Measurements from ENCODE around the gene GZF1.

Gene GZF1

GRCh38 chr20:23368316-23369071 lies 6.5 kb downstream of the GZF1 start:
- H3K4me3 ChIP-seq (ENCODE audit: low read depth, low read length), result no peak overlapping the region
- H2AFZ ChIP-seq (ENCODE audit: low read length, unreplicated experiment), result no peak overlapping the region
- peaks cover 37% of the 10 kb centered on the region for H3K4me1 ChIP-seq (ENCODE audit: control insufficient read depth, insufficient read depth, low read length, unreplicated experiment)
- peaks cover 54% of the 10 kb centered on the region for H3K79me2 ChIP-seq (ENCODE audit: control insufficient read depth, insufficient read depth, low read length, unreplicated experiment)
- peaks cover 22% of the 10 kb centered on the region for H3K36me3 ChIP-seq (ENCODE audit: insufficient read depth, low read length)
- H3K27me3 ChIP-seq (ENCODE audit: insufficient read depth, low read length), result no peaks in the 10 kb centered on the region
- H3K27ac ChIP-seq (ENCODE audit: low read depth, low read length), result peak overlapping the region; percentile 38

GRCh38 chr20:23369072-23369823 lies 7.3 kb downstream of the GZF1 start:
- no peak overlapping the region for H2AFZ ChIP-seq (ENCODE audit: low read length, unreplicated experiment)
- H3K27ac ChIP-seq (ENCODE audit: low read depth, low read length), result no peak overlapping the region
- H3K36me3 ChIP-seq (ENCODE audit: insufficient read depth, low read length), result peaks cover 29% of the 10 kb centered on the region
- H3K79me2 ChIP-seq (ENCODE audit: control insufficient read depth, insufficient read depth, low read length, unreplicated experiment), result peaks cover 47% of the 10 kb centered on the region
- no peak overlapping the region for H3K4me3 ChIP-seq (ENCODE audit: low read depth, low read length)
- no peaks in the 10 kb centered on the region for H3K27me3 ChIP-seq (ENCODE audit: insufficient read depth, low read length)
- H3K4me1 ChIP-seq (ENCODE audit: control insufficient read depth, insufficient read depth, low read length, unreplicated experiment), result peaks cover 32% of the 10 kb centered on the region

GRCh38 chr20:23370274-23370673 lies 8.3 kb downstream of the GZF1 start:
- no peaks in the 10 kb centered on the region for H3K27me3 ChIP-seq (ENCODE audit: insufficient read depth, low read length)
- H3K4me1 ChIP-seq (ENCODE audit: control insufficient read depth, insufficient read depth, low read length, unreplicated experiment), result peaks cover 32% of the 10 kb centered on the region
- peaks cover 39% of the 10 kb centered on the region for H3K36me3 ChIP-seq (ENCODE audit: insufficient read depth, low read length)
- H3K79me2 ChIP-seq (ENCODE audit: control insufficient read depth, insufficient read depth, low read length, unreplicated experiment), result peaks cover 37% of the 10 kb centered on the region
- no peak overlapping the region for H3K27ac ChIP-seq (ENCODE audit: low read depth, low read length)
- H3K4me3 ChIP-seq (ENCODE audit: low read depth, low read length), result no peak overlapping the region
- H2AFZ ChIP-seq (ENCODE audit: low read length, unreplicated experiment), result no peak overlapping the region

- H3K27me3 ChIP-seq (ENCODE audit: insufficient read depth, low read length), result no peaks in the 10 kb centered on the region
- H3K36me3 ChIP-seq (ENCODE audit: insufficient read depth, low read length), result peaks cover 45% of the 10 kb centered on the region
- peaks cover 31% of the 10 kb centered on the region for H3K79me2 ChIP-seq (ENCODE audit: control insufficient read depth, insufficient read depth, low read length, unreplicated experiment)
- no peak overlapping the region for H2AFZ ChIP-seq (ENCODE audit: low read length, unreplicated experiment)
- H3K4me1 ChIP-seq (ENCODE audit: control insufficient read depth, insufficient read depth, low read length, unreplicated experiment), result peaks cover 30% of the 10 kb centered on the region
- H3K27ac ChIP-seq (ENCODE audit: low read depth, low read length), result no peak overlapping the region
- H3K4me3 ChIP-seq (ENCODE audit: low read depth, low read length), result no peak overlapping the region
These were observed 8.9 kb downstream of the GZF1 start for GRCh38 chr20:23370873-23371272.

GRCh38 chr20:23371496-23371895 lies 9.5 kb downstream of the GZF1 start:
- Histone ChIP-seq H3K27ac (ENCODE audit: low read depth, low read length) (no peak overlapping the region), H3K4me1 (ENCODE audit: control insufficient read depth, insufficient read depth, low read length, unreplicated experiment) (peaks cover 23% of the 10 kb centered on the region), H3K4me3 (ENCODE audit: low read depth, low read length) (no peak overlapping the region), H3K79me2 (ENCODE audit: control insufficient read depth, insufficient read depth, low read length, unreplicated experiment) (peaks cover 24% of the 10 kb centered on the region), H3K36me3 (ENCODE audit: insufficient read depth, low read length) (peaks cover 52% of the 10 kb centered on the region), H3K27me3 (ENCODE audit: insufficient read depth, low read length) (no peaks in the 10 kb centered on the region), H2AFZ (ENCODE audit: low read length, unreplicated experiment) (no peak overlapping the region)

- Histone ChIP-seq H3K79me2 (ENCODE audit: control insufficient read depth, insufficient read depth, low read length, unreplicated experiment) (peaks cover 4% of the 10 kb centered on the region), H2AFZ (ENCODE audit: low read length, unreplicated experiment) (no peak overlapping the region), H3K4me1 (ENCODE audit: control insufficient read depth, insufficient read depth, low read length, unreplicated experiment) (no peaks in the 10 kb centered on the region), H3K27ac (ENCODE audit: low read depth, low read length) (no peak overlapping the region), H3K4me3 (ENCODE audit: low read depth, low read length) (no peak overlapping the region), H3K36me3 (ENCODE audit: insufficient read depth, low read length) (peaks cover 65% of the 10 kb centered on the region), H3K27me3 (ENCODE audit: insufficient read depth, low read length) (no peaks in the 10 kb centered on the region)
These were observed 12.5 kb downstream of the GZF1 start for GRCh38 chr20:23374441-23374840.

GRCh38 chr20:23375827-23376226 lies 13.8 kb downstream of the GZF1 start:
- H3K27me3 ChIP-seq (ENCODE audit: insufficient read depth, low read length), result no peaks in the 10 kb centered on the region
- no peak overlapping the region for H3K4me3 ChIP-seq (ENCODE audit: low read depth, low read length)
- H2AFZ ChIP-seq (ENCODE audit: low read length, unreplicated experiment), result no peak overlapping the region
- no peaks in the 10 kb centered on the region for H3K79me2 ChIP-seq (ENCODE audit: control insufficient read depth, insufficient read depth, low read length, unreplicated experiment)
- no peak overlapping the region for H3K27ac ChIP-seq (ENCODE audit: low read depth, low read length)
- no peaks in the 10 kb centered on the region for H3K4me1 ChIP-seq (ENCODE audit: control insufficient read depth, insufficient read depth, low read length, unreplicated experiment)
- peaks cover 56% of the 10 kb centered on the region for H3K36me3 ChIP-seq (ENCODE audit: insufficient read depth, low read length)

- Histone ChIP-seq H3K79me2 (ENCODE audit: control insufficient read depth, insufficient read depth, low read length, unreplicated experiment) (peaks cover 7% of the 10 kb centered on the region), H3K36me3 (ENCODE audit: insufficient read depth, low read length) (peaks cover 52% of the 10 kb centered on the region), H3K27me3 (ENCODE audit: insufficient read depth, low read length) (no peaks in the 10 kb centered on the region), H3K4me1 (ENCODE audit: control insufficient read depth, insufficient read depth, low read length, unreplicated experiment) (no peaks in the 10 kb centered on the region), H2AFZ (ENCODE audit: low read length, unreplicated experiment) (no peak overlapping the region), H3K4me3 (ENCODE audit: low read depth, low read length) (no peak overlapping the region), H3K27ac (ENCODE audit: low read depth, low read length) (no peak overlapping the region)
These were observed 17.8 kb downstream of the GZF1 start for GRCh38 chr20:23379772-23380171.

- no peak overlapping the region for H3K27ac ChIP-seq (ENCODE audit: low read depth, low read length)
- H3K79me2 ChIP-seq (ENCODE audit: control insufficient read depth, insufficient read depth, low read length, unreplicated experiment), result peaks cover 18% of the 10 kb centered on the region
- no peaks in the 10 kb centered on the region for H3K4me1 ChIP-seq (ENCODE audit: control insufficient read depth, insufficient read depth, low read length, unreplicated experiment)
- H2AFZ ChIP-seq (ENCODE audit: low read length, unreplicated experiment), result no peak overlapping the region
- no peak overlapping the region for H3K4me3 ChIP-seq (ENCODE audit: low read depth, low read length)
- no peaks in the 10 kb centered on the region for H3K27me3 ChIP-seq (ENCODE audit: insufficient read depth, low read length)
- H3K36me3 ChIP-seq (ENCODE audit: insufficient read depth, low read length), result peaks cover 41% of the 10 kb centered on the region
These were observed 19.9 kb downstream of the GZF1 start for GRCh38 chr20:23381876-23382275.

GRCh38 chr20:23386304-23387117 lies 24.5 kb downstream of the GZF1 start:
- Histone ChIP-seq H3K79me2 (ENCODE audit: control insufficient read depth, insufficient read depth, low read length, unreplicated experiment) (peaks cover 20% of the 10 kb centered on the region), H3K4me3 (ENCODE audit: low read depth, low read length) (no peak overlapping the region), H3K36me3 (ENCODE audit: insufficient read depth, low read length) (peaks cover 54% of the 10 kb centered on the region), H3K27me3 (ENCODE audit: insufficient read depth, low read length) (no peaks in the 10 kb centered on the region), H2AFZ (ENCODE audit: low read length, unreplicated experiment) (no peak overlapping the region), H3K4me1 (ENCODE audit: control insufficient read depth, insufficient read depth, low read length, unreplicated experiment) (no peaks in the 10 kb centered on the region), H3K27ac (ENCODE audit: low read depth, low read length) (no peak overlapping the region)

Data from ACC112 (cell line).